Kidney capillary endothelial cell (primary cell): Measurements from ENCODE around the gene SAV1.

ENCODE experiments used
- DNase-seq: peaks from one replicate; pipeline ENCODE4 v3.0.0-alpha.2; 2018; ENCODE audit warnings: low spot score

Gene SAV1

GRCh38 chr14:50607181-50607580, 60.9 kb downstream of the SAV1 start:
- DNase-seq, result no peak

GRCh38 chr14:50606468-50606867, 61.6 kb downstream of the SAV1 start:
- DNase-seq, result no peak

- DNase-seq, result no peak
These were observed 62.3 kb downstream of the SAV1 start for GRCh38 chr14:50605766-50606165.

- DNase-seq, result no peak
These were observed 64.5 kb downstream of the SAV1 start for GRCh38 chr14:50603565-50603964.

GRCh38 chr14:50602035-50602434, 66.1 kb downstream of the SAV1 start:
- DNase-seq, result no peak

GRCh38 chr14:50601394-50601793, 66.7 kb downstream of the SAV1 start:
- DNase-seq, result no peak

- no peak for DNase-seq
These were observed 67.3 kb downstream of the SAV1 start for GRCh38 chr14:50600849-50601248.

GRCh38 chr14:50599700-50600444, 68.2 kb downstream of the SAV1 start:
- peak; percentile 34 for DNase-seq

GRCh38 chr14:50598765-50599164, 69.3 kb downstream of the SAV1 start:
- no peak for DNase-seq

GRCh38 chr14:50594577-50595316, 73.4 kb downstream of the SAV1 start:
- DNase-seq, result no peak

- DNase-seq, result no peak
These were observed 77.6 kb downstream of the SAV1 start for GRCh38 chr14:50590464-50590863.
